Chondrocyte (in vitro differentiated cells): ENCODE results near the gene DCN. TPM values are rescaled to one million over a fixed set of nuclear protein-coding genes. Genes with fewer than 3 reads are reported as not detected.
A peak's percentile ranks its signal among the peaks of the same experiment; 100 is the strongest.

Experiments used
- DNase-seq: peaks from one replicate; pipeline ENCODE4 v3.0.0; 2021; ENCODE audit warnings: mixed read lengths, low spot score
- H3K27ac Mint-ChIP-seq: one replicate; pipeline ENCODE4 v1.8.0; 2021; ENCODE audit warnings: mild to moderate bottlenecking, moderate library complexity, mixed read lengths; ENCODE audit not compliant: unreplicated experiment
- H3K27me3 Mint-ChIP-seq: 2 replicates; pipeline ENCODE4 v1.8.0; 2021; ENCODE audit warnings: low read depth, mixed read lengths
- H3K36me3 Mint-ChIP-seq: 2 replicates; pipeline ENCODE4 v1.8.0; 2021; ENCODE audit warnings: low read depth, mixed read lengths
- H3K4me1 Mint-ChIP-seq: 2 replicates; pipeline ENCODE4 v1.8.0; 2021; ENCODE audit warnings: low read depth, mild to moderate bottlenecking, mixed read lengths
- H3K4me3 Mint-ChIP-seq: one replicate; pipeline ENCODE4 v1.8.0; 2021; ENCODE audit warnings: mild to moderate bottlenecking, moderate library complexity, mixed read lengths; ENCODE audit not compliant: unreplicated experiment
- H3K9me3 Mint-ChIP-seq: 2 replicates; pipeline ENCODE4 v1.8.0; 2021; ENCODE audit warnings: low read depth, mixed read lengths
- total RNA-seq: library from RNA; stranded (reverse); gene quantifications from 3 replicates; pipeline ENCODE4 v1.2.1, GENCODE V29; 2021
- TF ChIP-seq, protein P1 (sequence below): fragments of 200-600 bp; sonication (generic); IDR thresholded peaks from 2 replicates; pipeline ENCODE4 v1.5.0; 2021; ENCODE audit warnings: antibody characterized with exemption, mild to moderate bottlenecking, moderate library complexity

The DCN gene
- total RNA-seq, 1 donor from 2014 or later = 723 TPM

DNA sequence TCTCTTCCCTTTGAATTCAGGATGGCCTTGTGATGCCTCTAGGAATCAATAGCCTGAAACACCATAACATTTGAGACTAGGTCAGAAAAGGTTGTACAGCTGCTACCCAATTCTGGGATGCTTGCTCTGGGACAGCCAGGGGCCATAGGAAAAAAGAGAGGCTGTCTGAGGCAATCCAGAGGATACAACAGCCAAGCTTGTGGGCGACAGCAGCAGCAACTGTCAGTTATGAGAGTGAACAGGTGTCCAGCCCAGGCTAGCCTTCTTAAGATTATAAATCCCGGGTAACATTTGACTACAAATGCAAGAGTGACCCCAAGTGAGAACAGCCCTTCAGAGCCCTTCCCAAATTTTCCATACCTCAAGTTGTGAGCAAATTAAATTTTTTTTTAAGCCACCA lies 11.1 kb downstream of the DCN start:
- H3K4me1 Mint-ChIP-seq = peaks cover 43% of the 10 kb centered on the region
- peaks cover 43% of the 10 kb centered on the region for H3K36me3 Mint-ChIP-seq
- H3K4me3 Mint-ChIP-seq = no peak overlapping the region
- no peak for DNase-seq
- H3K9me3 Mint-ChIP-seq = peaks cover 13% of the 10 kb centered on the region
- TF ChIP-seq, protein P1, sequence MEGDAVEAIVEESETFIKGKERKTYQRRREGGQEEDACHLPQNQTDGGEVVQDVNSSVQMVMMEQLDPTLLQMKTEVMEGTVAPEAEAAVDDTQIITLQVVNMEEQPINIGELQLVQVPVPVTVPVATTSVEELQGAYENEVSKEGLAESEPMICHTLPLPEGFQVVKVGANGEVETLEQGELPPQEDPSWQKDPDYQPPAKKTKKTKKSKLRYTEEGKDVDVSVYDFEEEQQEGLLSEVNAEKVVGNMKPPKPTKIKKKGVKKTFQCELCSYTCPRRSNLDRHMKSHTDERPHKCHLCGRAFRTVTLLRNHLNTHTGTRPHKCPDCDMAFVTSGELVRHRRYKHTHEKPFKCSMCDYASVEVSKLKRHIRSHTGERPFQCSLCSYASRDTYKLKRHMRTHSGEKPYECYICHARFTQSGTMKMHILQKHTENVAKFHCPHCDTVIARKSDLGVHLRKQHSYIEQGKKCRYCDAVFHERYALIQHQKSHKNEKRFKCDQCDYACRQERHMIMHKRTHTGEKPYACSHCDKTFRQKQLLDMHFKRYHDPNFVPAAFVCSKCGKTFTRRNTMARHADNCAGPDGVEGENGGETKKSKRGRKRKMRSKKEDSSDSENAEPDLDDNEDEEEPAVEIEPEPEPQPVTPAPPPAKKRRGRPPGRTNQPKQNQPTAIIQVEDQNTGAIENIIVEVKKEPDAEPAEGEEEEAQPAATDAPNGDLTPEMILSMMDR = no peak
- H3K27ac Mint-ChIP-seq = no peak overlapping the region
- no peaks in the 10 kb centered on the region for H3K27me3 Mint-ChIP-seq

DNA sequence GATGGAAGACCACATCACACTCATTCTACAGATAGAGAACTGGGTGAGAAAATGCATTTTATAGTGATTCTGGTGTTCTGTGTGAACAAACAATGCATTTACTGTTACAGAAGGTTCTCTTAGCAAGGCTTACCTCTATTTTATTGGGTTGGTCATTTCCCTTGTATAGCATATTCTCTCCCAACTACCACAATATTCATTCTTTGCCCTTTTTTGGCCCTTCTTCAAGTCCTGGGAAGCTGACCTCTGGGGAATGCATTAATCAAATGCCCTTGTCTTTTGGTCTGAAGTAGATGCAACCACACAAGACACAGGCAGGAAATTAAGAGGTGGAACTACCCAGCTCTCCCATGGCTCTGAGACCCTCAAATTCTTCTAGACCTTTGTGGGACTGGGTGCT lies 19.5 kb downstream of the DCN start:
- Mint-ChIP-seq H3K9me3 (peaks cover 7% of the 10 kb centered on the region), H3K27ac (no peak overlapping the region), H3K4me3 (no peak overlapping the region), H3K4me1 (peaks cover 15% of the 10 kb centered on the region), H3K27me3 (no peaks in the 10 kb centered on the region), H3K36me3 (peaks cover 37% of the 10 kb centered on the region)
- TF ChIP-seq, protein P1 = no peak
- DNase-seq = no peak

DNA sequence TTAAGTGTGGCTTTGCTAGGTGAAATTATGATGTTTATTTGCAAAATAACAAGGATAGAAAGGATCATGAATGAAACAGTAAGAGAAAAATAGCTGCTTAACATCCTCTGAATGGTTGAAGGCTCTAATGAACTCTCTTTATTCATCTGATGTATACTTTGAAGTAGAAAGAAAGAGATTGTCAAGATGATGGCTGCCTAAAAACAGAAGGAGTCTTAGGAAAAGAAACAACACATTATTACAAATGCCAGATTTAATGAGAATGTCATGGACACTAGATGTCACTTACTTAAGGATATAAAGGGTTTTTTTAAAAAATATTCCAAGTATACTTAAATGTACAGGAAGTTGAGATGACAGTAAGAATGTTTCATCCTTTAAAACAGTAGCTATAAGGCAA lies 21.6 kb downstream of the DCN start:
- Mint-ChIP-seq H3K9me3 (no peaks in the 10 kb centered on the region), H3K27ac (peak overlapping the region; percentile 4), H3K4me1 (peaks cover 15% of the 10 kb centered on the region), H3K4me3 (no peak overlapping the region), H3K36me3 (peaks cover 31% of the 10 kb centered on the region), H3K27me3 (no peaks in the 10 kb centered on the region)
- TF ChIP-seq, protein P1 = peak; percentile 21
- no peak for DNase-seq

DNA sequence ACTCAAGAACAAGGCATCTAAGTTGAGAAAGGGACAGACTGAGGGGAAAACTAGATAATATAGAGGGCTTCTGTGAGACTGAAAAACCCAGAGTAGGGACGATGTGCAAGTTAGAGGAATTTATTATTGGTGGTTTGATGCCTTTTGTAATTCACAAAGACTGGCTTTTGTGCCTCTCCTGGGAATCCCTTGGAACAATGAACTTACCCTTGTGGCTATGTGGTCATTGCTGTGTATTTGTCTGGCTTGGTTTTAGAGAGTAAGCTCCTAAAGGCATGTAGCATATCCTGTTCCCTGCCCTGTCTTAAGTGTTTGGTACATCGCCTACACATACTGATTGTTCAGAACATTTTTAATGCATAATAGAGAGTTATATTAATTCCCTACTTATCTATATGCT lies 26.6 kb downstream of the DCN start:
- no peaks in the 10 kb centered on the region for H3K27me3 Mint-ChIP-seq
- no peak overlapping the region for H3K27ac Mint-ChIP-seq
- peaks cover 35% of the 10 kb centered on the region for H3K36me3 Mint-ChIP-seq
- H3K4me3 Mint-ChIP-seq = no peak overlapping the region
- H3K9me3 Mint-ChIP-seq = no peaks in the 10 kb centered on the region
- no peak for DNase-seq
- TF ChIP-seq, protein P1 = no peak
- peaks cover 6% of the 10 kb centered on the region for H3K4me1 Mint-ChIP-seq

DNA sequence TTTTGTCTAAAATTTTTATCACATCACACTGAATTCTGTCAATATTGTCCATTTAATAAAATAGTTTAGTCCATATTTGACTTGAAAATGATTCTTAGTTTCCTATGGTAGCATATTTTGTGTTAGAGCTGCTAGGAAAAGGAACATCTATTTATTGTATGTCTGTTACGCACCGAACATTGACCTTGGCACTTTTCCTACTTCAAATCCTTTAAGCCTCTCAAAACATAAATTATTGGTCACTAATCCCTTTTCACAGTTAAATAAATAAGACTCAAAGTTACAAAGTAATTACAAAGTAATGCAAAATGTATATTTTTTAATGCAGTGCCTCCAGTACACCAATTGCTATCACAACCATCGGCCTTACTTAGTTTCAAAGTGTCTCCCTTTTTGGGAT lies 28.5 kb downstream of the DCN start:
- Mint-ChIP-seq H3K27me3 (no peaks in the 10 kb centered on the region), H3K36me3 (peaks cover 46% of the 10 kb centered on the region), H3K4me3 (no peak overlapping the region), H3K4me1 (peaks cover 6% of the 10 kb centered on the region), H3K9me3 (peaks cover 2% of the 10 kb centered on the region), H3K27ac (no peak overlapping the region)
- TF ChIP-seq, protein P1 = no peak
- no peak for DNase-seq
